Upper lobe of left lung (tissue), 6 donors: ENCODE results near the gene LOX. TPM values are rescaled to one million over a fixed set of nuclear protein-coding genes. Genes with fewer than 3 reads are reported as not detected.

Source experiments
- ATAC-seq, 2 donors: fragments of 200-7000 bp; cut with Tn5 transposase; one replicate each; pipeline ENCODE4 v1.9.1; 2022; ENCODE audit warnings: mild to moderate bottlenecking in 2 of 2, moderate library complexity in 2 of 2; ENCODE audit not compliant: low FRiP score in 2 of 2
- DNase-seq, 2 donors: peaks; one replicate each; pipeline ENCODE4 v3.0.0-alpha.2; 2019 to 2020
- H3K27ac ChIP-seq, 4 donors: fragments of 200-600 bp; sonication (generic); one replicate each; pipeline ENCODE4 v1.5.1; 2016 to 2019
- H3K27me3 ChIP-seq, 4 donors: fragments of 200-600 bp; sonication (generic); one replicate each; pipeline ENCODE4 v1.5.1; 2017 to 2019
- H3K36me3 ChIP-seq, 4 donors: fragments of 200-600 bp; sonication (generic); one replicate each; pipeline ENCODE4 v1.5.1; 2016 to 2019
- H3K4me1 ChIP-seq, 4 donors: fragments of 200-600 bp; sonication (generic); one replicate each; pipeline ENCODE4 v1.5.1; 2018 to 2019
- H3K4me3 ChIP-seq, 4 donors: fragments of 200-600 bp; sonication (generic); one replicate each; pipeline ENCODE4 v1.5.1; 2017 to 2019; ENCODE audit warnings: mild to moderate bottlenecking in 2 of 4, moderate library complexity in 1 of 4
- H3K9me3 ChIP-seq, 4 donors: fragments of 200-600 bp; sonication (generic); one replicate each; pipeline ENCODE4 v1.5.1; 2018 to 2019
- CTCF ChIP-seq, 6 experiments: fragments of 450-650 bp in 4 of 6; fragments of 200-600 bp in 2 of 6; sonication (generic) in 2 of 6; IDR thresholded peaks; one replicate each; pipeline ENCODE4 v1.5.1; 2016 to 2019; ENCODE audit warnings: antibody characterized with exemption in 6 of 6
- EP300 ChIP-seq, 4 donors: sonication (generic); formaldehyde crosslinking; IDR thresholded peaks; one replicate each; pipeline ENCODE4 v1.5.1; 2017; ENCODE audit warnings: antibody characterized with exemption in 4 of 4, control low read depth in 2 of 4
- POLR2A ChIP-seq, 4 donors: fragments of 450-650 bp; IDR thresholded peaks; one replicate each; pipeline ENCODE4 v1.5.1; 2016 to 2017; ENCODE audit warnings: antibody characterized with exemption in 4 of 4, mild to moderate bottlenecking in 2 of 4
- POLR2AphosphoS5 ChIP-seq, 2 donors: sonication (generic); formaldehyde crosslinking; IDR thresholded peaks; one replicate each; pipeline ENCODE4 v1.5.1; 2017; ENCODE audit warnings: antibody characterized with exemption in 2 of 2
- WGBS, 2 donors: methylation state at CpG; one replicate each; pipeline ENCODE4 v1.1.5; 2017 to 2018; 5-methylcytosine and 5-hydroxymethylcytosine counted together
- total RNA-seq, 6 donors: library from RNA; depleted of rRNA in 4 of 6; stranded (reverse); fragments of >200 nt in 4 of 6; gene quantifications; one replicate each; pipeline versions ENCODE4 v1.1.0 to v1.2.1, GENCODE V29; 2016 to 2021
- donor health status: DM: no; HTN: no; CAD: no; lungs with moderate emphysema.
- donor health status: DM: no; HTN: yes; CAD: no; lungs with severe emphysema.

LOX gene
- total RNA-seq, 6 donors from 2014 or later = 5.2 to 48.7 (median 23.9) TPM

- 74 to 78% methylated on average over 5 of the region's 5 CpGs for WGBS, 2 donors
- no peaks in the 10 kb centered on the region for H3K4me1 ChIP-seq
- no peaks in the 10 kb centered on the region for H3K9me3 ChIP-seq
- H3K36me3 ChIP-seq = no peaks in the 10 kb centered on the region
- DNase-seq (no peak), ATAC-seq (no peak)
- no peak overlapping the region for H3K4me3 ChIP-seq
- no peaks in the 10 kb centered on the region for H3K27me3 ChIP-seq
- no peak overlapping the region for H3K27ac ChIP-seq
- TF ChIP-seq EP300 (IDR thresholded peaks at IDR 0.05) (no peak), CTCF (IDR thresholded peaks at IDR 0.05) (no peak), POLR2AphosphoS5 (IDR thresholded peaks at IDR 0.05) (no peak)
These were observed 33.4 kb upstream of the LOX start for GRCh38 chr5:122111460-122111859.

- Histone ChIP-seq H3K36me3 (no peaks in the 10 kb centered on the region), H3K4me3 (no peak overlapping the region), H3K27me3 (no peaks in the 10 kb centered on the region), H3K4me1 (no peaks in the 10 kb centered on the region), H3K9me3 (no peaks in the 10 kb centered on the region), H3K27ac (no peak overlapping the region)
- no peak for ATAC-seq
- DNase-seq = no peak
- WGBS, 2 donors = 51 to 60% methylated on average over 3 of the region's 3 CpGs
- TF ChIP-seq POLR2AphosphoS5 (IDR thresholded peaks at IDR 0.05) (no peak), EP300 (IDR thresholded peaks at IDR 0.05) (no peak), CTCF (IDR thresholded peaks at IDR 0.05) (no peak), POLR2A (IDR thresholded peaks at IDR 0.05) (no peak)
These were observed 32.9 kb upstream of the LOX start for GRCh38 chr5:122110987-122111386.

GRCh38 chr5:122107016-122107415 lies 29.0 kb upstream of the LOX start:
- no peak for DNase-seq
- ATAC-seq = no peak
- Histone ChIP-seq H3K9me3 (no peaks in the 10 kb centered on the region), H3K27me3 (no peaks in the 10 kb centered on the region), H3K4me1 (no peaks in the 10 kb centered on the region), H3K27ac (no peak overlapping the region), H3K36me3 (no peaks in the 10 kb centered on the region), H3K4me3 (no peak overlapping the region)
- 87 to 96% methylated on average over 4 of the region's 4 CpGs for WGBS, 2 donors
- no peak for TF ChIP-seq POLR2AphosphoS5 (IDR thresholded peaks at IDR 0.05)
- TF ChIP-seq POLR2A (IDR thresholded peaks at IDR 0.05) = no peak
- TF ChIP-seq CTCF (IDR thresholded peaks at IDR 0.05) = no peak
- TF ChIP-seq EP300 (IDR thresholded peaks at IDR 0.05) = no peak

- no peak for ATAC-seq
- Histone ChIP-seq H3K4me1 (peaks cover 0 to 6% (median 2%) of the 10 kb centered on the region in 4 donors), H3K27me3 (no peaks in the 10 kb centered on the region), H3K9me3 (no peaks in the 10 kb centered on the region), H3K27ac (no peak overlapping the region), H3K36me3 (no peaks in the 10 kb centered on the region), H3K4me3 (no peak overlapping the region)
- 82 to 89% methylated on average over 2 of the region's 2 CpGs for WGBS, 2 donors
- DNase-seq = no peak
- TF ChIP-seq EP300 (IDR thresholded peaks at IDR 0.05) (no peak), CTCF (IDR thresholded peaks at IDR 0.05) (no peak), POLR2AphosphoS5 (IDR thresholded peaks at IDR 0.05) (no peak), POLR2A (IDR thresholded peaks at IDR 0.05) (no peak)
These were observed 27.9 kb upstream of the LOX start for GRCh38 chr5:122105909-122106308.

- H3K27me3 ChIP-seq = no peaks in the 10 kb centered on the region
- no peaks in the 10 kb centered on the region for H3K36me3 ChIP-seq
- H3K27ac ChIP-seq = no peak overlapping the region
- 76 to 83% methylated on average over 1 of the region's 1 CpG for WGBS, 2 donors
- peaks cover 0 to 6% (median 2%) of the 10 kb centered on the region in 4 donors for H3K4me1 ChIP-seq
- H3K9me3 ChIP-seq = no peaks in the 10 kb centered on the region
- no peak overlapping the region for H3K4me3 ChIP-seq
- DNase-seq = no peak
- TF ChIP-seq POLR2AphosphoS5 (IDR thresholded peaks at IDR 0.05) = no peak
- no peak for TF ChIP-seq CTCF (IDR thresholded peaks at IDR 0.05)
- no peak for TF ChIP-seq POLR2A (IDR thresholded peaks at IDR 0.05)
- ATAC-seq = no peak
These were observed 24.8 kb upstream of the LOX start for GRCh38 chr5:122102825-122103224.
